WTC11 (cell line): Measurements from ENCODE around the gene BTF3. TPM values are rescaled to one million over a fixed set of nuclear protein-coding genes. Genes with fewer than 3 reads are reported as not detected.

ENCODE experiments used
- ATAC-seq: fragments of 200-7000 bp; cut with Tn5 transposase; 2 replicates; pipeline ENCODE4 v1.10.0; 2021; ENCODE audit warnings: mild to moderate bottlenecking, moderate library complexity
- CTCF ChIA-PET: fragments of 300-600 bp; sonication (Branson Sonifier 250); formaldehyde crosslinking; loops from one replicate; lab custom pipeline; 2021; ENCODE audit warnings: antibody characterized with exemption; lab: Charles Lee
- POLR2A ChIA-PET: fragments of 350-600 bp; sonication (Branson Sonifier 250); formaldehyde crosslinking; loops from one replicate; lab custom pipeline; 2021; ENCODE audit warnings: antibody characterized with exemption; lab: Charles Lee
- DNase-seq: peaks from one replicate; pipeline ENCODE4 v3.0.0; 2021; ENCODE audit warnings: low spot score
- H3K27ac Mint-ChIP-seq: 2 replicates; pipeline ENCODE4 v1.8.0; 2021; ENCODE audit warnings: mixed read lengths
- H3K27me3 Mint-ChIP-seq: 2 replicates; pipeline ENCODE4 v1.8.0; 2021; ENCODE audit warnings: low read depth, mild to moderate bottlenecking, moderate library complexity, mixed read lengths
- H3K36me3 Mint-ChIP-seq: 2 replicates; pipeline ENCODE4 v1.8.0; 2021; ENCODE audit warnings: mixed read lengths
- H3K4me1 Mint-ChIP-seq: 2 replicates; pipeline ENCODE4 v1.8.0; 2022; ENCODE audit warnings: mixed read lengths
- H3K4me3 Mint-ChIP-seq: 2 replicates; pipeline ENCODE4 v1.8.0; 2021; ENCODE audit warnings: mild to moderate bottlenecking, moderate library complexity, mixed read lengths
- H3K9me3 Mint-ChIP-seq: 2 replicates; pipeline ENCODE4 v1.8.0; 2021; ENCODE audit warnings: mixed read lengths
- CBFB ChIP-seq: sonication (generic); formaldehyde crosslinking; IDR thresholded peaks from 2 replicates; pipeline ENCODE4 v1.8.1; 2022; ENCODE audit warnings: mild to moderate bottlenecking, low read depth, missing genetic modification reagents
- FOXJ3 ChIP-seq: sonication (generic); formaldehyde crosslinking; IDR thresholded peaks from 2 replicates; pipeline ENCODE4 v1.9.0; 2021; ENCODE audit warnings: missing genetic modification reagents, mild to moderate bottlenecking, borderline replicate concordance
- FOXP1 ChIP-seq: sonication (generic); formaldehyde crosslinking; IDR thresholded peaks from 2 replicates; pipeline ENCODE4 v1.8.0; 2022; ENCODE audit warnings: missing genetic modification reagents, mild to moderate bottlenecking, moderate library complexity, borderline replicate concordance
- MYBL2 ChIP-seq: sonication (generic); formaldehyde crosslinking; IDR thresholded peaks from 2 replicates; pipeline ENCODE4 v1.8.1; 2023; ENCODE audit warnings: mild to moderate bottlenecking, moderate library complexity, missing genetic modification reagents
- NFYB ChIP-seq: sonication (generic); formaldehyde crosslinking; conservative IDR thresholded peaks from 2 replicates; pipeline ENCODE4 v1.8.0; 2022; ENCODE audit warnings: low read depth, missing genetic modification reagents
- NR1H2 ChIP-seq: sonication (generic); formaldehyde crosslinking; IDR thresholded peaks from 2 replicates; pipeline ENCODE4 v1.9.0; 2021; ENCODE audit warnings: mild to moderate bottlenecking, moderate library complexity, missing genetic modification reagents
- NR3C1 ChIP-seq: sonication (generic); formaldehyde crosslinking; conservative IDR thresholded peaks from 2 replicates; pipeline ENCODE4 v1.8.1; 2023; ENCODE audit warnings: low read depth, mild to moderate bottlenecking, missing genetic modification reagents
- TCF7 ChIP-seq: sonication (generic); formaldehyde crosslinking; IDR thresholded peaks from 2 replicates; pipeline ENCODE4 v1.8.0; 2022; ENCODE audit warnings: mild to moderate bottlenecking, low read depth, missing genetic modification reagents, moderate library complexity
- ZNF121 ChIP-seq: sonication (generic); formaldehyde crosslinking; IDR thresholded peaks from 2 replicates; pipeline ENCODE4 v1.8.0; 2023; ENCODE audit warnings: missing genetic modification reagents
- total RNA-seq: library from RNA; stranded (reverse); gene quantifications from 3 replicates; pipeline ENCODE4 v1.2.3, GENCODE V29; 2021
- TF ChIP-seq, protein P1 (sequence below): sonication (generic); formaldehyde crosslinking; IDR thresholded peaks from 2 replicates; pipeline ENCODE4 v1.8.0; 2022; ENCODE audit warnings: mild to moderate bottlenecking, missing genetic modification reagents
- TF ChIP-seq, protein P2 (sequence below): sonication (generic); formaldehyde crosslinking; IDR thresholded peaks from 2 replicates; pipeline ENCODE4 v1.8.1; 2023; ENCODE audit warnings: mild to moderate bottlenecking, moderate library complexity, missing genetic modification reagents
- TF ChIP-seq, protein P3 (sequence below): sonication (generic); formaldehyde crosslinking; IDR thresholded peaks from 2 replicates; pipeline ENCODE4 v1.8.0; 2023; ENCODE audit warnings: missing genetic modification reagents, mild to moderate bottlenecking, borderline replicate concordance

The BTF3 gene
- total RNA-seq, 1 experiment from 2014 or later = 736 TPM

DNA sequence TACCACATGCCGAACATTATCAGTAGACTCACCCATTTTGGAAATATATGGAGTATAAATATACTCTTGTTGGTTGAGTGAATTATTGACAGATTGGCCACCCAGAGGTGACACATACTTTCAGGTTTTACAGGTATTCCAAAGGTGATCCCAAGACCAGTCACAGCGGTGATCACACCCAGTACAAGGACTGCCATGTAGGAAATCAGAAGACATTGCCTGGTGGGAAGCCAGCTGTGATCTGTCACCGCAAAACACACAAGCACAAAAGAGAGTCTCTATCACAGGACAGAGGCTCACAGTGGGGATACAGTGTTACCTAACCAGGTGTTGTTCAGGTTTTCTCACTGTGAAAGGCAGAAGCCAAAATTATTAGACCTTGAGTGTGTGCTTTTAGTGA is 15.8 kb downstream of the BTF3 start:
- ChIA-PET POLR2A (no interaction called here), CTCF (no interaction called here)
- TF ChIP-seq, protein P1, sequence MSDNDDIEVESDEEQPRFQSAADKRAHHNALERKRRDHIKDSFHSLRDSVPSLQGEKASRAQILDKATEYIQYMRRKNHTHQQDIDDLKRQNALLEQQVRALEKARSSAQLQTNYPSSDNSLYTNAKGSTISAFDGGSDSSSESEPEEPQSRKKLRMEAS = no peak
- no peak for TF ChIP-seq NR1H2
- H3K27ac Mint-ChIP-seq = no peak overlapping the region
- no peaks in the 10 kb centered on the region for H3K36me3 Mint-ChIP-seq
- no peak overlapping the region for H3K4me3 Mint-ChIP-seq
- H3K4me1 Mint-ChIP-seq = peaks cover 11% of the 10 kb centered on the region
- peaks cover 2% of the 10 kb centered on the region; the same call in 1 of the 2 replicates for H3K27me3 Mint-ChIP-seq
- H3K9me3 Mint-ChIP-seq = no peaks in the 10 kb centered on the region
- ATAC-seq (no peak), DNase-seq (no peak)

DNA sequence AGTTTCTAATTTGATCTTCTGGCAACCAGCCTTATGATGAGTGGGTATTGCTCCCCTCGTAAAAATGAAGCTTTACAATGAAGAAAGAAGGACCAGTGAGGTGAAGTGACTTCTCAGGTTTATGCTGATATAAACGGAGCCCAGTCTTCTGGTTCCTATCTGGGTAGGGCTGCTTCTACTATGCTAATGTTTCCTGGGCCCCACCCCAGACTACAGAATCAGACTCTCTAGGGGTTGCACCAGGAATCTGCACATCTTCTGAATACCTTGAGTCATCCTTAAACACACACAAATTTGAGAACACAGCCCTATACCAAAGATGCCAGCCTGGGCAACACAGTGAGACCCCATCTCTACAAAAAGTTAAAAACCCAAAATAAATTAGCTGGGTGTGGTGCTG is 16.2 kb downstream of the BTF3 start:
- H3K27ac Mint-ChIP-seq = no peak overlapping the region
- peaks cover 2% of the 10 kb centered on the region; the same call in 1 of the 2 replicates for H3K27me3 Mint-ChIP-seq
- ChIA-PET POLR2A (no interaction called here), CTCF (interaction anchor here (2.0 kb wide), 1 partner anchor 63 kb away, joined by 9 read pairs; no protein-coding TSS in a partner anchor)
- ATAC-seq (no peak), DNase-seq (no peak)
- H3K4me3 Mint-ChIP-seq = no peak overlapping the region
- H3K9me3 Mint-ChIP-seq = no peaks in the 10 kb centered on the region
- TF ChIP-seq TCF7 (CRISPR knock-in tag) = no peak
- no peak for TF ChIP-seq FOXJ3 (CRISPR knock-in tag)
- TF ChIP-seq, protein P2, sequence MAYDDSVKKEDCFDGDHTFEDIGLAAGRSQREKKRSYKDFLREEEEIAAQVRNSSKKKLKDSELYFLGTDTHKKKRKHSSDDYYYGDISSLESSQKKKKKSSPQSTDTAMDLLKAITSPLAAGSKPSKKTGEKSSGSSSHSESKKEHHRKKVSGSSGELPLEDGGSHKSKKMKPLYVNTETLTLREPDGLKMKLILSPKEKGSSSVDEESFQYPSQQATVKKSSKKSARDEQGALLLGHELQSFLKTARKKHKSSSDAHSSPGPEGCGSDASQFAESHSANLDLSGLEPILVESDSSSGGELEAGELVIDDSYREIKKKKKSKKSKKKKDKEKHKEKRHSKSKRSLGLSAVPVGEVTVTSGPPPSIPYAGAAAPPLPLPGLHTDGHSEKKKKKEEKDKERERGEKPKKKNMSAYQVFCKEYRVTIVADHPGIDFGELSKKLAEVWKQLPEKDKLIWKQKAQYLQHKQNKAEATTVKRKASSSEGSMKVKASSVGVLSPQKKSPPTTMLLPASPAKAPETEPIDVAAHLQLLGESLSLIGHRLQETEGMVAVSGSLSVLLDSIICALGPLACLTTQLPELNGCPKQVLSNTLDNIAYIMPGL (CRISPR knock-in tag) = no peak
- no peak for TF ChIP-seq FOXP1
- TF ChIP-seq ZNF121 (CRISPR knock-in tag) = peak; percentile 30; the same call in 1 of the 2 replicates
- TF ChIP-seq, all 79 proteins: peak for 1
- H3K4me1 Mint-ChIP-seq = peaks cover 11% of the 10 kb centered on the region
- no peaks in the 10 kb centered on the region for H3K36me3 Mint-ChIP-seq

DNA sequence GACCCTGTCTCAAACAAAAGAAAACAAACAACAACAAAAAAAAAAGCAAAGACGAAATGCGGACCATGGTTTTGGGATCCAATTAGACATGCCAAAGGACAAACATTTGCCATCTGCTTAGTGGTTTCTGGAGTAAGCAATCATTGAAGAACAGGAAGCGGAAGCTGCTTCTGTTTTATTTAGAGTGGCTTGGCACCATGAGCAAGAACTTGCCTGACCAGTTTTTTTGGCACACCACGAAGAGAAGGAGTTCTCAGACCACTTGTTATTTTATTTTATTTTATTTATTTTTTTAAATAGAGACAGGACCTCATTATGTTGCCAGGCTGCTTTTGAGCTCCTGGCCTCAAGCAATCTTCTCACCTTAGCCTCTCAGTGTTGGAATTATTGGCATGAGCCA is 17.0 kb downstream of the BTF3 start:
- POLR2A ChIA-PET = no interaction called here
- H3K27me3 Mint-ChIP-seq = peaks cover 2% of the 10 kb centered on the region; the same call in 1 of the 2 replicates
- CTCF ChIA-PET = interaction anchor here (1.1 to 2.0 kb wide), 3 partner anchors 22 to 64 kb away, joined by 3 to 9 read pairs (median 5); no protein-coding TSS in a partner anchor

More for the DNA sequence above, 17.0 kb downstream of the BTF3 start:
- H3K27ac Mint-ChIP-seq = no peak overlapping the region
- H3K4me3 Mint-ChIP-seq = no peak overlapping the region
- H3K9me3 Mint-ChIP-seq = no peaks in the 10 kb centered on the region
- no peaks in the 10 kb centered on the region for H3K36me3 Mint-ChIP-seq
- no peak for TF ChIP-seq CBFB (CRISPR knock-in tag)
- no peak for TF ChIP-seq NFYB
- TF ChIP-seq, protein P3, sequence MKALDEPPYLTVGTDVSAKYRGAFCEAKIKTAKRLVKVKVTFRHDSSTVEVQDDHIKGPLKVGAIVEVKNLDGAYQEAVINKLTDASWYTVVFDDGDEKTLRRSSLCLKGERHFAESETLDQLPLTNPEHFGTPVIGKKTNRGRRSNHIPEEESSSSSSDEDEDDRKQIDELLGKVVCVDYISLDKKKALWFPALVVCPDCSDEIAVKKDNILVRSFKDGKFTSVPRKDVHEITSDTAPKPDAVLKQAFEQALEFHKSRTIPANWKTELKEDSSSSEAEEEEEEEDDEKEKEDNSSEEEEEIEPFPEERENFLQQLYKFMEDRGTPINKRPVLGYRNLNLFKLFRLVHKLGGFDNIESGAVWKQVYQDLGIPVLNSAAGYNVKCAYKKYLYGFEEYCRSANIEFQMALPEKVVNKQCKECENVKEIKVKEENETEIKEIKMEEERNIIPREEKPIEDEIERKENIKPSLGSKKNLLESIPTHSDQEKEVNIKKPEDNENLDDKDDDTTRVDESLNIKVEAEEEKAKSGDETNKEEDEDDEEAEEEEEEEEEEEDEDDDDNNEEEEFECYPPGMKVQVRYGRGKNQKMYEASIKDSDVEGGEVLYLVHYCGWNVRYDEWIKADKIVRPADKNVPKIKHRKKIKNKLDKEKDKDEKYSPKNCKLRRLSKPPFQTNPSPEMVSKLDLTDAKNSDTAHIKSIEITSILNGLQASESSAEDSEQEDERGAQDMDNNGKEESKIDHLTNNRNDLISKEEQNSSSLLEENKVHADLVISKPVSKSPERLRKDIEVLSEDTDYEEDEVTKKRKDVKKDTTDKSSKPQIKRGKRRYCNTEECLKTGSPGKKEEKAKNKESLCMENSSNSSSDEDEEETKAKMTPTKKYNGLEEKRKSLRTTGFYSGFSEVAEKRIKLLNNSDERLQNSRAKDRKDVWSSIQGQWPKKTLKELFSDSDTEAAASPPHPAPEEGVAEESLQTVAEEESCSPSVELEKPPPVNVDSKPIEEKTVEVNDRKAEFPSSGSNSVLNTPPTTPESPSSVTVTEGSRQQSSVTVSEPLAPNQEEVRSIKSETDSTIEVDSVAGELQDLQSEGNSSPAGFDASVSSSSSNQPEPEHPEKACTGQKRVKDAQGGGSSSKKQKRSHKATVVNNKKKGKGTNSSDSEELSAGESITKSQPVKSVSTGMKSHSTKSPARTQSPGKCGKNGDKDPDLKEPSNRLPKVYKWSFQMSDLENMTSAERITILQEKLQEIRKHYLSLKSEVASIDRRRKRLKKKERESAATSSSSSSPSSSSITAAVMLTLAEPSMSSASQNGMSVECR (CRISPR knock-in tag) = no peak
- no peak for TF ChIP-seq NR3C1 (CRISPR knock-in tag)
- TF ChIP-seq MYBL2 (CRISPR knock-in tag) = no peak
- no peak for ATAC-seq
- DNase-seq = no peak
- peaks cover 11% of the 10 kb centered on the region for H3K4me1 Mint-ChIP-seq
